Liver (tissue), 9 donors: Measurements from ENCODE around the gene DUS3L. TPM values are rescaled to one million over a fixed set of nuclear protein-coding genes. Genes with fewer than 3 reads are reported as not detected.

Experiments used
- DNase-seq: peaks from one replicate; pipeline ENCODE4 v3.0.0-alpha.2; 2017; ENCODE audit warnings: low spot score
- H3K27ac ChIP-seq, 2 donors: one replicate each; pipeline ENCODE4 v1.7.0; 2013; ENCODE audit warnings: inconsistent platforms in 2 of 2, low read length in 2 of 2, control low read depth in 1 of 2, low read depth in 1 of 2, mild to moderate bottlenecking in 1 of 2
- H3K27me3 ChIP-seq, 4 donors: one replicate each; pipeline versions ENCODE4 v1.6.1 to v1.7.0; 2013; ENCODE audit warnings: low read length in 3 of 4, inconsistent platforms in 1 of 4, mild to moderate bottlenecking in 1 of 4, moderate library complexity in 1 of 4; ENCODE audit not compliant: control insufficient read depth in 4 of 4, insufficient read depth in 4 of 4
- H3K36me3 ChIP-seq, 4 donors: one replicate each; pipeline versions ENCODE4 v1.6.1 to v1.7.0; 2013; ENCODE audit warnings: low read length in 3 of 4, mild to moderate bottlenecking in 3 of 4, low read depth in 1 of 4, moderate library complexity in 1 of 4; ENCODE audit not compliant: control insufficient read depth in 4 of 4, insufficient read depth in 3 of 4
- H3K4me1 ChIP-seq, 4 donors: one replicate each; pipeline versions ENCODE4 v1.6.1 to v1.7.0; 2013; ENCODE audit warnings: low read length in 3 of 4, mild to moderate bottlenecking in 3 of 4, moderate library complexity in 1 of 4; ENCODE audit not compliant: control insufficient read depth in 4 of 4, insufficient read depth in 4 of 4
- H3K4me3 ChIP-seq, 3 donors: one replicate each; pipeline versions ENCODE4 v1.6.1 to v1.7.0; 2013; ENCODE audit warnings: low read length in 3 of 3, control low read depth in 1 of 3, low read depth in 1 of 3, mild to moderate bottlenecking in 1 of 3
- H3K9ac ChIP-seq, 2 donors: one replicate each; pipeline ENCODE4 v1.7.0; 2013; ENCODE audit warnings: low read length in 2 of 2, mild to moderate bottlenecking in 2 of 2, moderate library complexity in 2 of 2, control low read depth in 1 of 2, low read depth in 1 of 2
- H3K9me3 ChIP-seq, 4 donors: one replicate each; pipeline versions ENCODE4 v1.6.1 to v1.7.0; 2013; ENCODE audit warnings: low read length in 3 of 4; ENCODE audit not compliant: control insufficient read depth in 4 of 4
- CTCF ChIP-seq: fragments of 150-350 bp; IDR thresholded peaks from 2 replicates; pipeline ENCODE4 v1.5.1; 2017; ENCODE audit warnings: improper control_type of control experiment, low read depth, low read length; ENCODE audit not compliant: missing input control
- EGR1 ChIP-seq, 2 donors: IDR thresholded peaks; 2 replicates each; pipeline ENCODE4 v1.6.1; 2016 to 2018; ENCODE audit warnings: antibody characterized with exemption in 2 of 2, low read depth in 2 of 2
- FOXA1 ChIP-seq: IDR thresholded peaks from 2 replicates; pipeline ENCODE4 v1.6.1; 2016; ENCODE audit warnings: antibody characterized with exemption
- FOXA2 ChIP-seq: IDR thresholded peaks from 2 replicates; pipeline ENCODE4 v1.6.1; 2016; ENCODE audit warnings: antibody characterized with exemption
- GABPA ChIP-seq, 2 donors: IDR thresholded peaks in 1 of 2; conservative IDR thresholded peaks in 1 of 2; 2 replicates each; pipeline ENCODE4 v1.6.1; 2016; ENCODE audit warnings: antibody characterized with exemption in 2 of 2, mild to moderate bottlenecking in 1 of 2, moderate library complexity in 1 of 2
- HNF4A ChIP-seq, 2 donors: conservative IDR thresholded peaks; 2 replicates each; pipeline ENCODE4 v1.6.1; 2016; ENCODE audit warnings: antibody characterized with exemption in 2 of 2, mild to moderate bottlenecking in 2 of 2
- HNF4G ChIP-seq: IDR thresholded peaks from 2 replicates; pipeline ENCODE4 v1.6.1; 2016; ENCODE audit warnings: antibody characterized with exemption
- JUND ChIP-seq, 2 donors: IDR thresholded peaks; 2 replicates each; pipeline ENCODE4 v1.6.1; 2016; ENCODE audit warnings: antibody characterized with exemption in 2 of 2
- NR2F2 ChIP-seq: IDR thresholded peaks from 2 replicates; pipeline ENCODE4 v1.6.1; 2016; ENCODE audit warnings: antibody characterized with exemption
- RAD21 ChIP-seq, 2 donors: IDR thresholded peaks; 2 replicates each; pipeline ENCODE4 v1.6.1; 2016; ENCODE audit warnings: antibody characterized with exemption in 2 of 2, mild to moderate bottlenecking in 2 of 2
- RXRA ChIP-seq, 2 donors: IDR thresholded peaks; 2 replicates each; pipeline ENCODE4 v1.6.1; 2017 to 2018; ENCODE audit warnings: antibody characterized with exemption in 2 of 2, mild to moderate bottlenecking in 1 of 2
- SP1 ChIP-seq: IDR thresholded peaks from 2 replicates; pipeline ENCODE4 v1.6.1; 2018; ENCODE audit warnings: antibody characterized with exemption, mild to moderate bottlenecking
- TAF1 ChIP-seq: conservative IDR thresholded peaks from 2 replicates; pipeline ENCODE4 v1.6.1; 2016; ENCODE audit warnings: antibody characterized with exemption, mild to moderate bottlenecking
- YY1 ChIP-seq: IDR thresholded peaks from 2 replicates; pipeline ENCODE4 v1.6.1; 2016; ENCODE audit warnings: antibody characterized with exemption, mild to moderate bottlenecking
- ZBTB33 ChIP-seq: IDR thresholded peaks from 2 replicates; pipeline ENCODE4 v1.6.1; 2016; ENCODE audit warnings: antibody characterized with exemption
- WGBS: extraction: QIAGEN DNeasy Blood & Tissue Kit; methylation state at CpG from one replicate; pipeline ENCODE4 v1.1.7; 2013; 5-methylcytosine and 5-hydroxymethylcytosine counted together
- polyA plus RNA-seq, 2 donors: library from polyadenylated mRNA; stranded (reverse) in 1 of 2; unstranded in 1 of 2; fragments of 200-250 nt in 1 of 2; fragments of >200 nt in 1 of 2; fragmentation: Nextera tagmentation in 1 of 2; extraction: Ambion mirVana in 1 of 2; gene quantifications; one replicate each; pipeline versions ENCODE4 v1.2.1 to v1.2.3, GENCODE V29; 2013 to 2015
- total RNA-seq, 2 donors: library from RNA; depleted of rRNA; stranded (reverse); fragments of >200 nt; gene quantifications; one replicate each; pipeline ENCODE4 v1.2.3, GENCODE V29; 2014
- TF ChIP-seq, protein P1 (sequence below): IDR thresholded peaks from 2 replicates; pipeline ENCODE4 v1.6.1; 2016; ENCODE audit warnings: antibody characterized with exemption
- TF ChIP-seq, protein P2 (sequence below): IDR thresholded peaks from 2 replicates; pipeline ENCODE4 v1.6.1; 2016; ENCODE audit warnings: antibody characterized with exemption, mild to moderate bottlenecking
- donor health status: healthy.
- donor health status: healthy.
- donor health status: healthy.
- donor health status: healthy.
- donor health status: healthy.

DUS3L gene
- total and polyA plus RNA-seq, 4 donors = 12.2 to 19.0 (median 16.9) TPM

GRCh38 chr19:5814852-5815246 lies 23.9 kb upstream of the DUS3L start:
- no peak overlapping the region for H3K27ac ChIP-seq
- H3K27me3 ChIP-seq = no peaks in the 10 kb centered on the region
- no peak overlapping the region for H3K9ac ChIP-seq
- no peak for TF ChIP-seq RXRA (IDR thresholded peaks at IDR 0.05)
- TF ChIP-seq GABPA (IDR thresholded peaks at IDR 0.05 in 1 of 2, conservative IDR thresholded peaks at IDR 0.05 in 1 of 2) = no peak
- TF ChIP-seq FOXA2 = no peak
- no peak for TF ChIP-seq ZBTB33
- TF ChIP-seq JUND (IDR thresholded peaks at IDR 0.05) = no peak
- no peak for TF ChIP-seq HNF4A (conservative IDR thresholded peaks at IDR 0.05)
- no peak for TF ChIP-seq SP1
- no peak for TF ChIP-seq TAF1
- no peak for TF ChIP-seq CTCF
- TF ChIP-seq YY1 = no peak
- WGBS = 81% methylated on average over 11 of the region's 11 CpGs
- peaks cover 0 to 1% (median 0%) of the 10 kb centered on the region in 4 donors for H3K36me3 ChIP-seq
- peaks cover 0 to 2% (median 0%) of the 10 kb centered on the region in 4 donors for H3K4me1 ChIP-seq
- H3K9me3 ChIP-seq = no peaks in the 10 kb centered on the region
- H3K4me3 ChIP-seq = no peak overlapping the region
- no peak for DNase-seq

DNA sequence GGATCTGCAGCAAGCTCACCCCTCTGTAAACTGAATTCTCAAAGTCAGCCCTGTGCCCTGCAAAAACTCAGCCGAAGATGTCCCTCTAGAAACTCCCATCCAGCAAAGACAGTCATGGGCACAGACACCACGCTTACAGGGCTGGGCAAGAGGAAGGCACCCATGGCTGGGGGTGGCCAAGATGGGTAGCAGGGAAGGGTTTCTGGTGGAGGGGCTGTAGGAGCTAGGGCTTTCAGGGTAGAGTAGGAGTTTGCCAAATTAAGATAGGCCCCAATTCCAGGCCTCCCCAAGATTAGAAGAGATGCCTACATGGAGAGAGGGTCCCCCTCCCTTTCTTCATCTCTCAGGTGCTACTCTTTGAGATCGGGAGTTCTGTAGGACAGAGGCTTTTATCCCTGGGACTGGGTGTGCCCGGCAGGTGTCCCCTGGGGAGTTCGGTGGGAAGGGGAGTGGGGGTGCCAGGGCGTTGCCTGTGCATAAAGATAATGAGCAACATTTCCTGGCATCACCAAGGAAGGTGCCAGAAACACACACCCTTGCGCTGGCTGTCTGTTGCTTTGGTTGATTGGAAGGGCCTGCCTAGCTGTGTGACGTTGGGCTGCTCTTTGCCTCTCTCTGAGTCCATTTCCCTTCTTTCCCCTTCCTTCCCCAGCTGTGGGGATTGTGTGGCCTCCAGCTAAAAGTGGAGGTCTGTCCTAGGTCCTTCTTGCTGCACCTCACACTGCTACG lies 23.3 kb upstream of the DUS3L start:
- H3K9ac ChIP-seq = no peak overlapping the region
- DNase-seq = no peak
- no peaks in the 10 kb centered on the region for H3K27me3 ChIP-seq
- WGBS = 81% methylated on average over 9 of the region's 9 CpGs
- H3K4me1 ChIP-seq = peaks cover 0 to 2% (median under 1%) of the 10 kb centered on the region in 4 donors
- no peak overlapping the region for H3K27ac ChIP-seq
- H3K4me3 ChIP-seq = no peak overlapping the region
- peaks cover 0 to 1% (median 0%) of the 10 kb centered on the region in 4 donors for H3K36me3 ChIP-seq
- TF ChIP-seq, protein P1, sequence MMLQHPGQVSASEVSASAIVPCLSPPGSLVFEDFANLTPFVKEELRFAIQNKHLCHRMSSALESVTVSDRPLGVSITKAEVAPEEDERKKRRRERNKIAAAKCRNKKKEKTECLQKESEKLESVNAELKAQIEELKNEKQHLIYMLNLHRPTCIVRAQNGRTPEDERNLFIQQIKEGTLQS = no peak
- TF ChIP-seq ZBTB33 (no peak), CTCF (no peak), SP1 (no peak), FOXA1 (no peak), EGR1 (IDR thresholded peaks at IDR 0.05; ENCODE audit: low read depth in 2 of 2) (no peak), TAF1 (no peak), NR2F2 (no peak), HNF4A (conservative IDR thresholded peaks at IDR 0.05) (no peak), RAD21 (IDR thresholded peaks at IDR 0.05) (no peak), HNF4G (no peak), FOXA2 (no peak)
- TF ChIP-seq, protein P2, sequence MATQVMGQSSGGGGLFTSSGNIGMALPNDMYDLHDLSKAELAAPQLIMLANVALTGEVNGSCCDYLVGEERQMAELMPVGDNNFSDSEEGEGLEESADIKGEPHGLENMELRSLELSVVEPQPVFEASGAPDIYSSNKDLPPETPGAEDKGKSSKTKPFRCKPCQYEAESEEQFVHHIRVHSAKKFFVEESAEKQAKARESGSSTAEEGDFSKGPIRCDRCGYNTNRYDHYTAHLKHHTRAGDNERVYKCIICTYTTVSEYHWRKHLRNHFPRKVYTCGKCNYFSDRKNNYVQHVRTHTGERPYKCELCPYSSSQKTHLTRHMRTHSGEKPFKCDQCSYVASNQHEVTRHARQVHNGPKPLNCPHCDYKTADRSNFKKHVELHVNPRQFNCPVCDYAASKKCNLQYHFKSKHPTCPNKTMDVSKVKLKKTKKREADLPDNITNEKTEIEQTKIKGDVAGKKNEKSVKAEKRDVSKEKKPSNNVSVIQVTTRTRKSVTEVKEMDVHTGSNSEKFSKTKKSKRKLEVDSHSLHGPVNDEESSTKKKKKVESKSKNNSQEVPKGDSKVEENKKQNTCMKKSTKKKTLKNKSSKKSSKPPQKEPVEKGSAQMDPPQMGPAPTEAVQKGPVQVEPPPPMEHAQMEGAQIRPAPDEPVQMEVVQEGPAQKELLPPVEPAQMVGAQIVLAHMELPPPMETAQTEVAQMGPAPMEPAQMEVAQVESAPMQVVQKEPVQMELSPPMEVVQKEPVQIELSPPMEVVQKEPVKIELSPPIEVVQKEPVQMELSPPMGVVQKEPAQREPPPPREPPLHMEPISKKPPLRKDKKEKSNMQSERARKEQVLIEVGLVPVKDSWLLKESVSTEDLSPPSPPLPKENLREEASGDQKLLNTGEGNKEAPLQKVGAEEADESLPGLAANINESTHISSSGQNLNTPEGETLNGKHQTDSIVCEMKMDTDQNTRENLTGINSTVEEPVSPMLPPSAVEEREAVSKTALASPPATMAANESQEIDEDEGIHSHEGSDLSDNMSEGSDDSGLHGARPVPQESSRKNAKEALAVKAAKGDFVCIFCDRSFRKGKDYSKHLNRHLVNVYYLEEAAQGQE = no peak
- no peaks in the 10 kb centered on the region for H3K9me3 ChIP-seq
